ENCODE data around the gene BLACAT1.

The BLACAT1 gene

DNA sequence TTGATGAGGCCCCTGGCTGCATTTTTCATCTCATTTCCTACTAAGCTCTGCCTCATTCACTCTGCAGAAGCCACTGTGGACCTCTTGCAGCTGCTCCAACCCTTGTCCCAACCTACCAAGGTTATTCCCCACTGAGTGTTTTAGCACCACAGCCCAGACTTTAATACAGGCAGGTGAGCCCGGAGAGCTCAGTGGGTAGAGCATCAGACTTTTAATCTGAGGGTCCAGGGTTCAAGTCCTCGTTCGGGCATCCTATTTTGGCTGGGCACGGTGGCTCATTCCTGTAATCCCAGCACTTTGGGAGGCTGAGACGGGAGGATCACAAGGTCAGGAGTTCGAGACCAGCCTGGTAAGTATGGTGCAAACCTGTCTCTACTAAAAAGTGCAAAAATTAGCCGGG is 18.1 kb upstream of the BLACAT1 start:
- Histone ChIP-seq H4K20me1 (ENCODE audit: insufficient read depth, low read length) (no peaks in the 10 kb centered on the region), H3K27ac (ENCODE audit: low read length) (no peak overlapping the region), H3K4me1 (ENCODE audit: low read length) (no peaks in the 10 kb centered on the region), H3K9ac (ENCODE audit: low read length) (no peak overlapping the region), H3K9me3 (ENCODE audit: insufficient read depth, low read length) (peaks cover 16% of the 10 kb centered on the region), H2AFZ (ENCODE audit: low read depth, low read length) (no peak overlapping the region), H3K36me3 (replicated peaks; ENCODE audit: low read depth, low read length) (no peaks in the 10 kb centered on the region), H3K27me3 (ENCODE audit: low read depth, low read length) (peaks cover 24% of the 10 kb centered on the region; the same call in 1 of the 2 replicates), H3K4me2 (ENCODE audit: low read length) (no peak overlapping the region), H3K4me3 (ENCODE audit: low read length) (no peak overlapping the region), H3K79me2 (ENCODE audit: low read length) (no peaks in the 10 kb centered on the region)
- TF ChIP-seq, protein P1, sequence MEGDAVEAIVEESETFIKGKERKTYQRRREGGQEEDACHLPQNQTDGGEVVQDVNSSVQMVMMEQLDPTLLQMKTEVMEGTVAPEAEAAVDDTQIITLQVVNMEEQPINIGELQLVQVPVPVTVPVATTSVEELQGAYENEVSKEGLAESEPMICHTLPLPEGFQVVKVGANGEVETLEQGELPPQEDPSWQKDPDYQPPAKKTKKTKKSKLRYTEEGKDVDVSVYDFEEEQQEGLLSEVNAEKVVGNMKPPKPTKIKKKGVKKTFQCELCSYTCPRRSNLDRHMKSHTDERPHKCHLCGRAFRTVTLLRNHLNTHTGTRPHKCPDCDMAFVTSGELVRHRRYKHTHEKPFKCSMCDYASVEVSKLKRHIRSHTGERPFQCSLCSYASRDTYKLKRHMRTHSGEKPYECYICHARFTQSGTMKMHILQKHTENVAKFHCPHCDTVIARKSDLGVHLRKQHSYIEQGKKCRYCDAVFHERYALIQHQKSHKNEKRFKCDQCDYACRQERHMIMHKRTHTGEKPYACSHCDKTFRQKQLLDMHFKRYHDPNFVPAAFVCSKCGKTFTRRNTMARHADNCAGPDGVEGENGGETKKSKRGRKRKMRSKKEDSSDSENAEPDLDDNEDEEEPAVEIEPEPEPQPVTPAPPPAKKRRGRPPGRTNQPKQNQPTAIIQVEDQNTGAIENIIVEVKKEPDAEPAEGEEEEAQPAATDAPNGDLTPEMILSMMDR (IDR thresholded peaks at IDR 0.05; ENCODE audit: low read depth, low read length) = no peak
- TF ChIP-seq EZH2phosphoT487 (IDR thresholded peaks at IDR 0.05; ENCODE audit: low read depth) = no peak

DNA sequence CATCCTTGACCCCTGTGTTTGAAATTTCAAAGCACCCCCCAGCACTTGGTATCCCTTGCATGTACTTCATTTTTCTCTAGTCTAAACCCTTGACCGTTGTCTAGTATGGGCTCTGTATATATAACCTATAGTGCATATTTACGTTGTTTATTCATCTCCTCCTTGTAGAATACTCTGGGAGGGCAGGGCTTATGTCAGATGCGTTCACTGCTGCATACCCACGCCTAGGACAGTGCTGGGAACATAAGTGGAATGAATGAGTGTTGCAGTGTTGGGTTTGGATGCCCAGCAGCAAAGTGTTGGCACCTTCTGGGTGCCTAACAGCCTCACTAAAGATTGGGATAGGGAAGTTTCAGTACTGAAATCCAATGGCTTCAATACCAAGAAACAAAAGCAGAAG is 17.6 kb upstream of the BLACAT1 start:
- Histone ChIP-seq H3K4me2 (ENCODE audit: low read length) (no peak overlapping the region), H3K79me2 (ENCODE audit: low read length) (no peaks in the 10 kb centered on the region), H3K9me3 (ENCODE audit: insufficient read depth, low read length) (peaks cover 16% of the 10 kb centered on the region), H3K4me1 (ENCODE audit: low read length) (no peaks in the 10 kb centered on the region), H3K36me3 (replicated peaks; ENCODE audit: low read depth, low read length) (no peaks in the 10 kb centered on the region), H3K27me3 (ENCODE audit: low read depth, low read length) (peaks cover 25% of the 10 kb centered on the region; the same call in 1 of the 2 replicates), H4K20me1 (ENCODE audit: insufficient read depth, low read length) (no peaks in the 10 kb centered on the region), H3K9ac (ENCODE audit: low read length) (no peak overlapping the region), H2AFZ (ENCODE audit: low read depth, low read length) (no peak overlapping the region), H3K27ac (ENCODE audit: low read length) (no peak overlapping the region), H3K4me3 (ENCODE audit: low read length) (no peak overlapping the region)
- TF ChIP-seq, protein P1 (IDR thresholded peaks at IDR 0.05; ENCODE audit: low read depth, low read length) = no peak
- no peak for TF ChIP-seq EZH2phosphoT487 (IDR thresholded peaks at IDR 0.05; ENCODE audit: low read depth)

GRCh38 chr1:205472737-205473441 is 17.0 kb upstream of the BLACAT1 start:
- H3K4me2 ChIP-seq (ENCODE audit: low read length) = no peak overlapping the region
- no peak overlapping the region for H3K9ac ChIP-seq (ENCODE audit: low read length)
- H3K4me1 ChIP-seq (ENCODE audit: low read length) = no peaks in the 10 kb centered on the region
- H3K27me3 ChIP-seq (ENCODE audit: low read depth, low read length) = peaks cover 26% of the 10 kb centered on the region; the same call in 1 of the 2 replicates
- TF ChIP-seq, protein P1 (IDR thresholded peaks at IDR 0.05; ENCODE audit: low read depth, low read length) = no peak
- TF ChIP-seq EZH2phosphoT487 (IDR thresholded peaks at IDR 0.05; ENCODE audit: low read depth) = no peak
- no peak overlapping the region for H2AFZ ChIP-seq (ENCODE audit: low read depth, low read length)
- H4K20me1 ChIP-seq (ENCODE audit: insufficient read depth, low read length) = no peaks in the 10 kb centered on the region
- H3K27ac ChIP-seq (ENCODE audit: low read length) = no peak overlapping the region
- no peaks in the 10 kb centered on the region for H3K36me3 ChIP-seq (replicated peaks; ENCODE audit: low read depth, low read length)
- no peak overlapping the region for H3K4me3 ChIP-seq (ENCODE audit: low read length)
- H3K9me3 ChIP-seq (ENCODE audit: insufficient read depth, low read length) = peaks cover 16% of the 10 kb centered on the region
- H3K79me2 ChIP-seq (ENCODE audit: low read length) = no peaks in the 10 kb centered on the region

DNA sequence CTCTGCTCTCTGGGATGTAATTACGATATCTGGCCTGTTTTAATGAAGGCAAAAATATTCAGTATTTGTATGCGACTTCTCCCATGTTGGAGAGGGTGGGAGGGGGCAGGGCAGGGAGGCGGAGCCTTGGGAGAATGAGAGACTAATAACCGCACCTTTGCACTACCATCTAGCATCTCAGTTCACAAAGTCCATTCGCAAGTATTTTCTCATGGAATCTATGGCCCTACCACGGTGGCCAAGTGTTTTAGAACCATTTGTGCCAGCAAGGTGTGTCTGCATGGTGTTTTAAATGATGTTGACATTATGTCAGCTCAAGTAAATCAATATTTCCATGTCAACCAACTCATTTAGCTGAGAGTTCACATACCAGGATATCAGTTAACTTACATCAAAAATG is 14.3 kb upstream of the BLACAT1 start:
- TF ChIP-seq, protein P1 (IDR thresholded peaks at IDR 0.05; ENCODE audit: low read depth, low read length) = no peak
- no peak for TF ChIP-seq EZH2phosphoT487 (IDR thresholded peaks at IDR 0.05; ENCODE audit: low read depth)
- no peak overlapping the region for H3K4me2 ChIP-seq (ENCODE audit: low read length)

More for the DNA sequence above, 14.3 kb upstream of the BLACAT1 start:
- Histone ChIP-seq H3K36me3 (replicated peaks; ENCODE audit: low read depth, low read length) (no peaks in the 10 kb centered on the region), H3K79me2 (ENCODE audit: low read length) (no peaks in the 10 kb centered on the region), H3K27ac (ENCODE audit: low read length) (no peak overlapping the region), H2AFZ (ENCODE audit: low read depth, low read length) (no peak overlapping the region), H3K9ac (ENCODE audit: low read length) (no peak overlapping the region), H3K9me3 (ENCODE audit: insufficient read depth, low read length) (peaks cover 6% of the 10 kb centered on the region), H3K4me3 (ENCODE audit: low read length) (no peak overlapping the region), H3K27me3 (ENCODE audit: low read depth, low read length) (peaks cover 47% of the 10 kb centered on the region), H4K20me1 (ENCODE audit: insufficient read depth, low read length) (no peaks in the 10 kb centered on the region), H3K4me1 (ENCODE audit: low read length) (no peaks in the 10 kb centered on the region)

All from OCI-LY3 (cell line).